IMR-90 (cell line): ENCODE measurements around the gene CCND3. TPM values are rescaled to one million over a fixed set of nuclear protein-coding genes. Genes with fewer than 3 reads are reported as not detected.

Source experiments
- ATAC-seq: fragments of 200-7000 bp; cut with Tn5 transposase; 2 replicates; pipeline ENCODE4 v1.9.1; 2020; ENCODE audit warnings: low read depth, mild to moderate bottlenecking, moderate library complexity
- BruUV-seq: library from RNA; stranded (reverse); fragments of 400-500 nt; replicated peaks from 2 replicates; lab custom pipeline; 2021; lab: Mats Ljungman, UMichigan
- CTCF ChIA-PET: fragments of 300-600 bp; formaldehyde crosslinking; extraction: SDS; loops from one replicate; lab custom pipeline; 2021; ENCODE audit warnings: antibody characterized with exemption; lab: Yijun Ruan, JAX
- POLR2A ChIA-PET: fragments of 300-600 bp; sonication (Branson Sonifier 250); formaldehyde crosslinking; loops from one replicate; lab custom pipeline; 2022; ENCODE audit warnings: antibody characterized with exemption; ENCODE audit not compliant: unreplicated experiment; lab: Charles Lee
- DNase-seq: peaks from one replicate; pipeline ENCODE4 v3.0.0; 2013
- H2AFZ ChIP-seq: replicated peaks from 2 replicates; pipeline ENCODE3; 2013; ENCODE audit warnings: low read length, mild to moderate bottlenecking; ENCODE audit not compliant: poor library complexity
- H2AK5ac ChIP-seq: 2 replicates; pipeline ENCODE4 v1.6.1; 2013; ENCODE audit warnings: low read depth, low read length, inconsistent platforms
- H2AK9ac ChIP-seq: replicated peaks from 2 replicates; pipeline ENCODE3; 2013; ENCODE audit warnings: mild to moderate bottlenecking, low read depth, low read length, moderate library complexity; ENCODE audit not compliant: poor library complexity
- H2BK120ac ChIP-seq: 2 replicates; pipeline ENCODE4 v1.6.1; 2013; ENCODE audit warnings: low read depth, low read length, inconsistent platforms
- H2BK15ac ChIP-seq: 3 replicates; pipeline ENCODE4 v1.6.1; 2013; ENCODE audit warnings: low read depth, low read length, inconsistent platforms
- H2BK20ac ChIP-seq: 2 replicates; pipeline ENCODE4 v1.6.1; 2013; ENCODE audit warnings: low read depth, mild to moderate bottlenecking, inconsistent platforms, low read length, moderate library complexity
- H2BK5ac ChIP-seq: 2 replicates; pipeline ENCODE4 v1.6.1; 2013; ENCODE audit warnings: mild to moderate bottlenecking, low read depth, low read length, inconsistent platforms; ENCODE audit not compliant: poor library complexity, severe bottlenecking
- H3K14ac ChIP-seq: replicated peaks from 2 replicates; pipeline ENCODE4 v1.6.1; 2013; ENCODE audit warnings: low read depth, low read length, inconsistent platforms
- H3K18ac ChIP-seq: 2 replicates; pipeline ENCODE4 v1.6.1; 2013; ENCODE audit warnings: low read depth, low read length, control low read depth
- H3K23ac ChIP-seq: 2 replicates; pipeline ENCODE4 v1.6.1; 2013; ENCODE audit warnings: low read depth, low read length, inconsistent platforms
- H3K27ac ChIP-seq: 2 replicates; pipeline ENCODE4 v1.5.1; 2013; ENCODE audit warnings: mild to moderate bottlenecking, control low read depth, low read length; ENCODE audit not compliant: insufficient read depth
- H3K27me3 ChIP-seq: 2 replicates; pipeline ENCODE4 v1.6.1; 2013; ENCODE audit warnings: low read length; ENCODE audit not compliant: control insufficient read depth, insufficient read depth
- H3K36me3 ChIP-seq: 2 replicates; pipeline ENCODE4 v1.6.1; 2013; ENCODE audit warnings: low read length, mixed read lengths; ENCODE audit not compliant: control insufficient read depth, insufficient read depth
- H3K4ac ChIP-seq: 2 replicates; pipeline ENCODE4 v1.6.1; 2013; ENCODE audit warnings: low read depth, low read length, inconsistent platforms
- H3K4me1 ChIP-seq: 2 replicates; pipeline ENCODE4 v1.6.1; 2013; ENCODE audit warnings: low read length, mixed read lengths; ENCODE audit not compliant: control insufficient read depth, insufficient read depth
- H3K4me2 ChIP-seq: 2 replicates; pipeline ENCODE4 v1.6.1; 2013; ENCODE audit warnings: low read depth, mild to moderate bottlenecking, control low read depth, low read length, moderate library complexity
- H3K4me3 ChIP-seq: 2 replicates; pipeline ENCODE4 v1.5.1; 2013; ENCODE audit warnings: low read depth, mild to moderate bottlenecking, control low read depth, low read length, moderate library complexity; ENCODE audit not compliant: insufficient read depth
- H3K56ac ChIP-seq: 2 replicates; pipeline ENCODE4 v1.6.1; 2013; ENCODE audit warnings: low read length, inconsistent platforms; ENCODE audit not compliant: insufficient read depth; ENCODE audit errors: extremely low read depth
- H3K79me1 ChIP-seq, 2 experiments: 2 replicates each; pipeline ENCODE4 v1.6.1; 2013; ENCODE audit warnings: low read length in 2 of 2, inconsistent platforms in 1 of 2, low read depth in 1 of 2
- H3K9ac ChIP-seq: 2 replicates; pipeline ENCODE4 v1.6.1; 2013; ENCODE audit warnings: low read depth, low read length, control low read depth
- H3K9me1 ChIP-seq: 2 replicates; pipeline ENCODE4 v1.6.1; 2013; ENCODE audit warnings: low read length, inconsistent platforms; ENCODE audit not compliant: insufficient read depth
- H3K9me3 ChIP-seq: 2 replicates; pipeline ENCODE4 v1.6.1; 2013; ENCODE audit warnings: low read length; ENCODE audit not compliant: control insufficient read depth, insufficient read depth
- H4K20me1 ChIP-seq: 2 replicates; pipeline ENCODE4 v1.6.1; 2013; ENCODE audit warnings: low read length, inconsistent platforms; ENCODE audit not compliant: insufficient read depth
- H4K5ac ChIP-seq: 2 replicates; pipeline ENCODE4 v1.6.1; 2013; ENCODE audit warnings: mild to moderate bottlenecking, low read depth, low read length, control low read depth
- H4K8ac ChIP-seq, 2 experiments: 2 replicates each; pipeline ENCODE4 v1.6.1; 2013; ENCODE audit warnings: low read depth in 2 of 2, low read length in 2 of 2, control low read depth in 1 of 2, inconsistent platforms in 1 of 2
- H4K91ac ChIP-seq: 2 replicates; pipeline ENCODE4 v1.6.1; 2013; ENCODE audit warnings: low read depth, low read length, inconsistent platforms; ENCODE audit not compliant: insufficient read depth
- BHLHE40 ChIP-seq: fragments of 150-350 bp; IDR thresholded peaks from 2 replicates; pipeline ENCODE4 v1.6.1; 2016; ENCODE audit warnings: mild to moderate bottlenecking, low read depth, low read length
- CEBPB ChIP-seq: IDR thresholded peaks from 2 replicates; pipeline ENCODE4 v1.6.1; 2012; ENCODE audit warnings: low read depth, low read length, improper control_type of control experiment
- CHD1 ChIP-seq: IDR thresholded peaks from 2 replicates; pipeline ENCODE4 v1.6.1; 2012; ENCODE audit warnings: low read depth, low read length, improper control_type of control experiment
- FOS ChIP-seq: fragments of 150-350 bp; IDR thresholded peaks from 2 replicates; pipeline ENCODE4 v1.6.1; 2016; ENCODE audit warnings: low read depth, low read length
- MAFK ChIP-seq: IDR thresholded peaks from 2 replicates; pipeline ENCODE4 v1.6.1; 2012; ENCODE audit warnings: low read depth, low read length, improper control_type of control experiment
- MAZ ChIP-seq: IDR thresholded peaks from 2 replicates; pipeline ENCODE4 v1.6.1; 2012; ENCODE audit warnings: low read depth, mild to moderate bottlenecking, low read length, improper control_type of control experiment, moderate library complexity, borderline replicate concordance
- MXI1 ChIP-seq: IDR thresholded peaks from 2 replicates; pipeline ENCODE4 v1.6.1; 2012; ENCODE audit warnings: low read depth, mild to moderate bottlenecking, low read length, moderate library complexity, borderline replicate concordance
- NFE2L2 ChIP-seq: fragments of 150-350 bp; IDR thresholded peaks from 2 replicates; pipeline ENCODE4 v1.6.1; 2016; ENCODE audit warnings: low read depth, mild to moderate bottlenecking, low read length
- POLR2A ChIP-seq: IDR thresholded peaks from 2 replicates; pipeline ENCODE4 v1.6.1; 2012; ENCODE audit warnings: mild to moderate bottlenecking, low read depth, low read length
- RAD21 ChIP-seq: IDR thresholded peaks from 2 replicates; pipeline ENCODE4 v1.6.1; 2012; ENCODE audit warnings: low read length, improper control_type of control experiment
- RCOR1 ChIP-seq: IDR thresholded peaks from 2 replicates; pipeline ENCODE4 v1.6.1; 2012; ENCODE audit warnings: mild to moderate bottlenecking, low read length, improper control_type of control experiment; ENCODE audit not compliant: insufficient replicate concordance
- RFX5 ChIP-seq: IDR thresholded peaks from 2 replicates; pipeline ENCODE4 v1.8.0; 2012; ENCODE audit warnings: low read depth, mild to moderate bottlenecking, low read length, moderate library complexity
- USF2 ChIP-seq: fragments of 150-350 bp; IDR thresholded peaks from 2 replicates; pipeline ENCODE4 v1.6.1; 2017; ENCODE audit warnings: mild to moderate bottlenecking, antibody characterized with exemption, low read length, low read depth
- WGBS, 2 experiments: methylation state at CpG; one replicate each; pipeline versions ENCODE4 v1.1.5 to v1.1.7; 2013; ENCODE audit warnings: missing lambda C conversion rate in 2 of 2; ENCODE audit not compliant: insufficient read length in 1 of 2; ENCODE audit errors: extremely low coverage in 2 of 2; 5-methylcytosine and 5-hydroxymethylcytosine counted together
- dilution Hi-C: fragments of 300-500 bp; cut with HindIII; formaldehyde crosslinking; loops from one replicate; pipeline ENCODE4 v1.14.3; 2018; ENCODE audit warnings: low sequenced_read_pairs; ENCODE audit not compliant: unreplicated experiment
- in situ Hi-C: fragments of 300-500 bp; cut with MboI; formaldehyde crosslinking; loops from 3 replicates; pipeline ENCODE4 v1.14.3; 2019; ENCODE audit warnings: low sequenced_read_pairs, inconsistent platforms, mixed read lengths
- intact Hi-C: fragments of 100-400 bp; cut with micrococcal nuclease; formaldehyde crosslinking; loops from 2 replicates; pipeline ENCODE4 v1.10.0; 2022
- polyA plus RNA-seq, 3 experiments: library from polyadenylated mRNA; depleted of rRNA; stranded (reverse); fragments of >200 nt; gene quantifications; 2 replicates each; pipeline ENCODE4 v1.2.3, GENCODE V29; 2012; ENCODE audit warnings: low replicate concordance in 1 of 3
- total RNA-seq: library from RNA; depleted of rRNA; stranded (reverse); fragments of >200 nt; gene quantifications from 2 replicates; pipeline ENCODE4 v1.2.3, GENCODE V29; 2012
- TF ChIP-seq, protein P1 (sequence below): conservative IDR thresholded peaks from 2 replicates; pipeline ENCODE4 v1.5.1; 2012; ENCODE audit warnings: mild to moderate bottlenecking, low read depth, low read length, improper control_type of control experiment
- TF ChIP-seq, protein P2 (sequence below): fragments of 150-350 bp; IDR thresholded peaks from 2 replicates; pipeline ENCODE4 v1.6.1; 2016; ENCODE audit warnings: low read depth, mild to moderate bottlenecking, low read length, moderate library complexity, borderline replicate concordance

CCND3 gene
- total and polyA plus RNA-seq, 2 of the 4 experiments (the other 2 are of a cell fraction) = 19.2 to 61.9 TPM

GRCh38 chr6:41964201-41964887 lies 22.7 kb upstream of the CCND3 start:
- ChIA-PET POLR2A (no interaction called here), CTCF (no interaction called here)
- Histone ChIP-seq H3K36me3 (no peaks in the 10 kb centered on the region), H2BK120ac (peak overlapping the region; percentile 72), H3K14ac (peak overlapping the region; percentile 55), H3K4me1 (peaks cover 10% of the 10 kb centered on the region), H4K8ac (peak overlapping the region in 1 of 2 experiments; percentile 46; a peak in 1 of 4 replicates), H3K27me3 (no peaks in the 10 kb centered on the region), H2BK5ac (peak overlapping the region; percentile 84), H4K20me1 (no peaks in the 10 kb centered on the region), H4K5ac (no peak overlapping the region), H3K4me2 (no peak overlapping the region), H3K9ac (no peak overlapping the region), H3K4me3 (no peak overlapping the region), H3K79me1 (no peaks in the 10 kb centered on the region), H3K56ac (no peak overlapping the region), H3K18ac (no peak overlapping the region), H2BK20ac (peak overlapping the region; percentile 58), H4K91ac (peak overlapping the region; percentile 66; the same call in 1 of the 2 replicates), H2AK5ac (peak overlapping the region; percentile 95), H3K4ac (peak overlapping the region; percentile 75), H3K23ac (no peak overlapping the region), H2AFZ (no peak overlapping the region), H3K9me1 (peaks cover 23% of the 10 kb centered on the region), H2BK15ac (peak overlapping the region; percentile 82; the same call in 2 of the 3 replicates), H3K9me3 (no peaks in the 10 kb centered on the region), H2AK9ac (no peak overlapping the region), H3K27ac (no peak overlapping the region)
- intact Hi-C loops (loop anchor here (5.0 kb wide), 1 partner anchor 33 kb away; no protein-coding TSS in a partner anchor), dilution Hi-C loops (no loop called here), in situ Hi-C loops (no loop called here)
- no TSS peak for BruUV-seq
- WGBS, 2 experiments = 40% methylated on average over 1 of the region's 2 CpGs; no CpG with 5 or more reads in 1 of the 2 experiments
- ATAC-seq = no peak
- DNase-seq = no peak
- TF ChIP-seq POLR2A (no peak), USF2 (no peak), NFE2L2 (no peak), FOS (no peak), CEBPB (no peak), BHLHE40 (no peak), RFX5 (no peak), RAD21 (no peak), MAZ (no peak), MXI1 (no peak), CHD1 (no peak), RCOR1 (no peak), MAFK (no peak)
- TF ChIP-seq, protein P1, sequence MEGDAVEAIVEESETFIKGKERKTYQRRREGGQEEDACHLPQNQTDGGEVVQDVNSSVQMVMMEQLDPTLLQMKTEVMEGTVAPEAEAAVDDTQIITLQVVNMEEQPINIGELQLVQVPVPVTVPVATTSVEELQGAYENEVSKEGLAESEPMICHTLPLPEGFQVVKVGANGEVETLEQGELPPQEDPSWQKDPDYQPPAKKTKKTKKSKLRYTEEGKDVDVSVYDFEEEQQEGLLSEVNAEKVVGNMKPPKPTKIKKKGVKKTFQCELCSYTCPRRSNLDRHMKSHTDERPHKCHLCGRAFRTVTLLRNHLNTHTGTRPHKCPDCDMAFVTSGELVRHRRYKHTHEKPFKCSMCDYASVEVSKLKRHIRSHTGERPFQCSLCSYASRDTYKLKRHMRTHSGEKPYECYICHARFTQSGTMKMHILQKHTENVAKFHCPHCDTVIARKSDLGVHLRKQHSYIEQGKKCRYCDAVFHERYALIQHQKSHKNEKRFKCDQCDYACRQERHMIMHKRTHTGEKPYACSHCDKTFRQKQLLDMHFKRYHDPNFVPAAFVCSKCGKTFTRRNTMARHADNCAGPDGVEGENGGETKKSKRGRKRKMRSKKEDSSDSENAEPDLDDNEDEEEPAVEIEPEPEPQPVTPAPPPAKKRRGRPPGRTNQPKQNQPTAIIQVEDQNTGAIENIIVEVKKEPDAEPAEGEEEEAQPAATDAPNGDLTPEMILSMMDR = no peak
- TF ChIP-seq, protein P2, sequence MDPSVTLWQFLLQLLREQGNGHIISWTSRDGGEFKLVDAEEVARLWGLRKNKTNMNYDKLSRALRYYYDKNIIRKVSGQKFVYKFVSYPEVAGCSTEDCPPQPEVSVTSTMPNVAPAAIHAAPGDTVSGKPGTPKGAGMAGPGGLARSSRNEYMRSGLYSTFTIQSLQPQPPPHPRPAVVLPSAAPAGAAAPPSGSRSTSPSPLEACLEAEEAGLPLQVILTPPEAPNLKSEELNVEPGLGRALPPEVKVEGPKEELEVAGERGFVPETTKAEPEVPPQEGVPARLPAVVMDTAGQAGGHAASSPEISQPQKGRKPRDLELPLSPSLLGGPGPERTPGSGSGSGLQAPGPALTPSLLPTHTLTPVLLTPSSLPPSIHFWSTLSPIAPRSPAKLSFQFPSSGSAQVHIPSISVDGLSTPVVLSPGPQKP = no peak
